HepG2 (cell line): ENCODE data around the gene EIF4G1. TPM values are rescaled to one million over a fixed set of nuclear protein-coding genes. Genes with fewer than 3 reads are reported as not detected.

Source experiments
- ARID2 ChIP-seq: sonication (generic); formaldehyde crosslinking; IDR thresholded peaks from 2 replicates; pipeline ENCODE4 v1.8.1; 2022; ENCODE audit warnings: mild to moderate bottlenecking, missing genetic modification reagents, borderline replicate concordance
- BORCS8-MEF2B ChIP-seq: sonication (generic); formaldehyde crosslinking; IDR thresholded peaks from 2 replicates; pipeline ENCODE4 v1.8.0; 2022; ENCODE audit warnings: mild to moderate bottlenecking, missing genetic modification reagents
- CBX1 ChIP-seq: IDR thresholded peaks from one replicate; pipeline ENCODE4 v1.6.1; 2016; ENCODE audit warnings: antibody characterized with exemption, low read depth
- FOSL1 ChIP-seq: sonication (generic); formaldehyde crosslinking; IDR thresholded peaks from 2 replicates; pipeline ENCODE4 v1.9.0; 2021; ENCODE audit warnings: missing genetic modification reagents, borderline replicate concordance
- FUBP1 ChIP-seq: sonication (generic); formaldehyde crosslinking; IDR thresholded peaks from 2 replicates; pipeline ENCODE4 v1.5.1; 2020; ENCODE audit warnings: missing genetic modification reagents, mild to moderate bottlenecking, borderline replicate concordance
- GATAD2A ChIP-seq: IDR thresholded peaks from 2 replicates; pipeline ENCODE4 v1.6.1; 2016
- HDAC1 ChIP-seq: sonication (generic); formaldehyde crosslinking; IDR thresholded peaks from 2 replicates; pipeline ENCODE4 v1.5.1; 2020; ENCODE audit warnings: mild to moderate bottlenecking, missing genetic modification reagents
- HINFP ChIP-seq: sonication (generic); formaldehyde crosslinking; IDR thresholded peaks from 2 replicates; pipeline ENCODE4 v1.4.0; 2020; ENCODE audit warnings: low read depth, mild to moderate bottlenecking, missing genetic modification reagents
- HMGXB3 ChIP-seq: sonication (generic); formaldehyde crosslinking; IDR thresholded peaks from 2 replicates; pipeline ENCODE4 v1.4.0; 2020; ENCODE audit warnings: missing genetic modification reagents, borderline replicate concordance
- KDM5B ChIP-seq: sonication (generic); formaldehyde crosslinking; IDR thresholded peaks from 2 replicates; pipeline ENCODE4 v1.4.0; 2020; ENCODE audit warnings: missing genetic modification reagents, mild to moderate bottlenecking, borderline replicate concordance
- MAX ChIP-seq: IDR thresholded peaks from 2 replicates; pipeline ENCODE4 v1.6.1; 2012; ENCODE audit warnings: inconsistent platforms
- PAF1 ChIP-seq: IDR thresholded peaks from 2 replicates; pipeline ENCODE4 v1.6.1; 2016; ENCODE audit warnings: missing genetic modification reagents, missing compliant biosample characterization
- RXRA ChIP-seq: sonication (generic); formaldehyde crosslinking; IDR thresholded peaks from 2 replicates; pipeline ENCODE4 v1.5.1; 2020; ENCODE audit warnings: missing genetic modification reagents
- SAP130 ChIP-seq: IDR thresholded peaks from 2 replicates; pipeline ENCODE4 v1.6.1; 2016; ENCODE audit warnings: low read depth
- TBX3 ChIP-seq: fragments of 450-650 bp; IDR thresholded peaks from 2 replicates; pipeline ENCODE4 v1.6.1; 2017; ENCODE audit warnings: antibody characterized with exemption, mild to moderate bottlenecking, inconsistent platforms, borderline replicate concordance
- TFAP4 ChIP-seq: sonication (generic); IDR thresholded peaks from 2 replicates; pipeline ENCODE4 v1.6.1; 2016; ENCODE audit warnings: low read depth, borderline replicate concordance
- ZFX ChIP-seq: sonication (generic); formaldehyde crosslinking; IDR thresholded peaks from 2 replicates; pipeline ENCODE4 v1.4.0; 2020; ENCODE audit warnings: mild to moderate bottlenecking, low read depth, missing genetic modification reagents, moderate library complexity
- ZMYM3 ChIP-seq: sonication (generic); formaldehyde crosslinking; IDR thresholded peaks from 2 replicates; pipeline ENCODE4 v1.5.1; 2020; ENCODE audit warnings: mild to moderate bottlenecking, missing genetic modification reagents
- ZMYM4 ChIP-seq: sonication (generic); formaldehyde crosslinking; IDR thresholded peaks from 2 replicates; pipeline ENCODE4 v1.8.1; 2023; ENCODE audit warnings: mild to moderate bottlenecking, missing genetic modification reagents
- ZNF12 ChIP-seq: sonication (generic); formaldehyde crosslinking; IDR thresholded peaks from 2 replicates; pipeline ENCODE4 v1.5.0; 2020; ENCODE audit warnings: missing genetic modification reagents
- ZNF331 ChIP-seq: sonication (generic); formaldehyde crosslinking; IDR thresholded peaks from 2 replicates; pipeline ENCODE4 v1.4.0; 2020; ENCODE audit warnings: missing genetic modification reagents
- ZNF614 ChIP-seq: IDR thresholded peaks from 2 replicates; pipeline ENCODE4 v1.6.1; 2018; ENCODE audit warnings: missing biosample characterization, missing genetic modification reagents, inconsistent platforms, borderline replicate concordance
- ZSCAN29 ChIP-seq: sonication (generic); formaldehyde crosslinking; conservative IDR thresholded peaks from 2 replicates; pipeline ENCODE4 v1.4.0; 2020; ENCODE audit warnings: mild to moderate bottlenecking, missing genetic modification reagents
- polyA plus RNA-seq, 8 experiments: library from polyadenylated mRNA; depleted of rRNA in 3 of 8; stranded (reverse) in 7 of 8; unstranded in 1 of 8; fragments of >200 nt; fragmentation: Illumina TruSeq in 4 of 8; extraction: Trizol in 4 of 8; gene quantifications; 2 replicates each; pipeline versions ENCODE4 v1.2.1 to v1.2.3, GENCODE V29; 2011 to 2016; ENCODE audit warnings: low read depth in 4 of 8, missing spikeins in 1 of 8, mixed read lengths in 1 of 8; ENCODE audit not compliant: insufficient read depth in 1 of 8
- total RNA-seq, 5 experiments: library from RNA; depleted of rRNA; stranded (reverse); fragments of >200 nt; fragmentation: Illumina TruSeq; extraction: Trizol; gene quantifications; 2 replicates each; pipeline ENCODE4 v1.2.3, GENCODE V29; 2016; ENCODE audit warnings: low read depth in 1 of 5

EIF4G1 gene
- total and polyA plus RNA-seq, 2 of the 13 experiments (the other 11 are each of a cell fraction or from before 2014, with no cell fraction given): 208 to 213 TPM

GRCh38 chr3:184371570-184372018, 57.2 kb downstream of the EIF4G1 start (continued):
- no peak for TF ChIP-seq FOSL1 (CRISPR knock-in tag)
- peak; percentile 32; the same call in 1 of the 2 replicates for TF ChIP-seq ZNF331 (CRISPR knock-in tag)
- no peak for TF ChIP-seq ZMYM3 (CRISPR knock-in tag)
- TF ChIP-seq SAP130: peak; percentile 78
- no peak for TF ChIP-seq FUBP1 (CRISPR knock-in tag)
- 0 out of 2 replicates have a peak, but pooled peaks have one; percentile 64 for TF ChIP-seq PAF1 (CRISPR knock-in tag)
- TF ChIP-seq RXRA (CRISPR knock-in tag): peak; percentile 53; the same call in 1 of the 2 replicates
- peak; percentile 35; the same call in 1 of the 2 replicates for TF ChIP-seq KDM5B (CRISPR knock-in tag)
- TF ChIP-seq ZMYM4 (CRISPR knock-in tag): 0 out of 2 replicates have a peak, but pooled peaks have one; percentile 12
- peak; percentile 89 for TF ChIP-seq ZNF12 (CRISPR knock-in tag)
- no peak for TF ChIP-seq CBX1
- peak; percentile 49; the same call in 1 of the 2 replicates for TF ChIP-seq GATAD2A
- TF ChIP-seq ARID2 (CRISPR knock-in tag): 0 out of 2 replicates have a peak, but pooled peaks have one; percentile 29
- peak; percentile 67; the same call in 1 of the 2 replicates for TF ChIP-seq HDAC1 (CRISPR knock-in tag)
- TF ChIP-seq ZFX (CRISPR knock-in tag): peak; percentile 32; the same call in 1 of the 2 replicates
- TF ChIP-seq ZSCAN29: peak; percentile 98
- no peak for TF ChIP-seq HINFP (CRISPR knock-in tag)
- peak; percentile 61; the same call in 1 of the 2 replicates for TF ChIP-seq BORCS8-MEF2B
- peak; percentile 98 for TF ChIP-seq TFAP4
- TF ChIP-seq TBX3: no peak
- TF ChIP-seq MAX: peak; percentile 31; the same call in 1 of the 2 replicates
- TF ChIP-seq HMGXB3 (CRISPR knock-in tag): peak; percentile 20; the same call in 1 of the 2 replicates
- 0 out of 2 replicates have a peak, but pooled peaks have one; percentile 35 for TF ChIP-seq ZNF614
